ENCODE measurements around the gene OBP2B.
"Not testable (repeated sequence)": the region's sequence is repeated elsewhere in the genome, so short reads cannot be mapped to it uniquely, and the experiment has no call there.

OBP2B gene, protein sequence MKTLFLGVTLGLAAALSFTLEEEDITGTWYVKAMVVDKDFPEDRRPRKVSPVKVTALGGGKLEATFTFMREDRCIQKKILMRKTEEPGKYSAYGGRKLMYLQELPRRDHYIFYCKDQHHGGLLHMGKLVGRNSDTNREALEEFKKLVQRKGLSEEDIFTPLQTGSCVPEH

DNA sequence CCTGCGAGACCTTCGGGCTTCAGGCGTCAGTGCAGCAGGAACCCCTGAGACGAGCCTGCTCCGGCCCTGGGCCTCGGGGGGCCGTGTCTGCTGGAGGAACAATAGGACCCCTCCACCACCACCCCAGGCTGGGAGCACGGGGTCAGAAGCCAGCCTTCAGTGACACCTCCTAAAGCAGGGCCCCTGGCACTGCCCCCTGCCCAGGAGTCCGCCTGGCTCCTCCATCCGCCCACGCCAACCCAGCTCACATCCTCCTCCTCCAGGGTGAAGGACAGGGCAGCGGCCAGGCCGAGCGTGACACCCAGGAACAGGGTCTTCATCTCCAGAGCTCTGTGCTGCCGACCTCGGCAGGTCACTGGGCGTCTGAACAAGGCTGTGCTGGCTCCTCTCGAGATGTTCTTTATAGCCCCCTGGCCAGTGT is at the start of gene OBP2B:
OBP2B (minus strand) TSS at position 371 of the 421 bp plus-strand sequence; CDS start at position 320, 51 bp downstream.
- not testable (repeated sequence) for H3K27ac ChIP-seq

DNA sequence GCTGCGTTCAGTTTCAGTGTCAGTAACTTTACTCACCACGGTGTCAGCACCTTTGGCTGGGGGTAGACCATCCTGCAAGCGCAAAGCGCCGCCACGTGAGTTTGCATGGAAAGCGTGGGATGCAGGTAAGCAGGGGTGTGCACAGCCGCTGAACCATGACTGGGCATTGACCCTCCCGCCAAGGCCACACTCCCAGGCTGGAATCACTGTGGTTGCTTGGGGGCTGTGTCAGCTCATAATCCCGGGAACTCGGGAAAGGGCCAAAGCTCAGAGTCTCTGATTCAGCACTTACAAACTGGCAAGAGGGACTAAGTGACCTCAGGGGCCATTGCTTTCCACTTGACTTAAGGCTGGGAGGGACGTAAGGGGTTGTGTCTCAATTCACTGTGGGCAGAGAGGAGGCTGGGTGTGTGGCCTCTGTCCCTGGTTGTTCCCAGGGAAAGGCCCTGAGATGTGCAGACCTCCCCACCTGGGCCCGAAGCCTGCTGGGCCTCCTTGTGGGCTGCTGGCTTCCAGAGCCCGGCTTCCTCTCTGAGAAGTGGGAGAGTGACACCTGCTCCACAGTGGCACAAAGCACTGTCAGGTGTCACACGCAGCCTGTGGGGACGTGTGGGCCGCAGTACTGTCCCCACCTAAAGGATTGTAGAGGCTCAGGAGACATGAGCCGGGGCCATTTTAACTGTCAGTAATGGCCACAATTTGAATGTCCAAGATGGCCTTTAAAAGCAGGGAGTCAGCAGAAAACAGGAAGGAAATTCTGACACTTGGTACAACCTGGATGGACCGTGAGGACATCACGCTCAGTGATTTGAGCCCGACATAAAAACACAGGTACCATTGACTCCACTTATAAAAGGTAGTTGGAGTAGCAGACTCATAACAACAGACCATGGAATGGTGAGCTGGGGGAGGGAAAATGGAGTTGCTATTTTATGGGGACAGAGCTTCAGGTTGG is 49.3 kb upstream of the OBP2B start:
- no peak for TF ChIP-seq ZFX (IDR thresholded peaks at IDR 0.05)
- TF ChIP-seq, protein P1, sequence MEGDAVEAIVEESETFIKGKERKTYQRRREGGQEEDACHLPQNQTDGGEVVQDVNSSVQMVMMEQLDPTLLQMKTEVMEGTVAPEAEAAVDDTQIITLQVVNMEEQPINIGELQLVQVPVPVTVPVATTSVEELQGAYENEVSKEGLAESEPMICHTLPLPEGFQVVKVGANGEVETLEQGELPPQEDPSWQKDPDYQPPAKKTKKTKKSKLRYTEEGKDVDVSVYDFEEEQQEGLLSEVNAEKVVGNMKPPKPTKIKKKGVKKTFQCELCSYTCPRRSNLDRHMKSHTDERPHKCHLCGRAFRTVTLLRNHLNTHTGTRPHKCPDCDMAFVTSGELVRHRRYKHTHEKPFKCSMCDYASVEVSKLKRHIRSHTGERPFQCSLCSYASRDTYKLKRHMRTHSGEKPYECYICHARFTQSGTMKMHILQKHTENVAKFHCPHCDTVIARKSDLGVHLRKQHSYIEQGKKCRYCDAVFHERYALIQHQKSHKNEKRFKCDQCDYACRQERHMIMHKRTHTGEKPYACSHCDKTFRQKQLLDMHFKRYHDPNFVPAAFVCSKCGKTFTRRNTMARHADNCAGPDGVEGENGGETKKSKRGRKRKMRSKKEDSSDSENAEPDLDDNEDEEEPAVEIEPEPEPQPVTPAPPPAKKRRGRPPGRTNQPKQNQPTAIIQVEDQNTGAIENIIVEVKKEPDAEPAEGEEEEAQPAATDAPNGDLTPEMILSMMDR (conservative IDR thresholded peaks at IDR 0.05) = no peak
- no peak overlapping the region for H3K27ac ChIP-seq

DNA sequence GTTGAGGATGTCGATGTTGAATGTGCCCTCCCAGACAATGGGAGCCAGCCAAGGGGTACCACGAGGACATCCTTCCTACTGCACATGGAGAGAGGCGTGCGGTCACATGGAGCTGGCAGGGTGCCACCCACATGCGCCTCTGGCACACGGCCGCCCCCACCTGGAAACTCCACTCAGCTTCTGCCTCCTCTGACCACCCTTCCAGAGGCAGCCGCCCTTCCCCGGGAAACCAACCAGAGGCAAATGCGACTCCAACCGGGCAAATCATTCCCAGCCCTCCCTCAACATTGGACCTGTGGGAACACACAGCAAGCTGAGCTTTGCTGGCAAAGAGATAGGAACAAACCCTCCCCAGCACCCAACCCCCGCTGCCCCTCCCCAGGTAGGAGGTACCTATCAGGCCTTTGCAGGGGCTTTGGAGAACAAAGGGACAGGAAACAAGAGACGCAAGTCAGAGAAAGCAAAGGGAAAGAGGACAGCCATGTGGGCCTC is 48.5 kb upstream of the OBP2B start:
- TF ChIP-seq ZFX (IDR thresholded peaks at IDR 0.05) = no peak
- TF ChIP-seq, protein P1 (conservative IDR thresholded peaks at IDR 0.05) = no peak
- H3K27ac ChIP-seq = no peak overlapping the region

DNA sequence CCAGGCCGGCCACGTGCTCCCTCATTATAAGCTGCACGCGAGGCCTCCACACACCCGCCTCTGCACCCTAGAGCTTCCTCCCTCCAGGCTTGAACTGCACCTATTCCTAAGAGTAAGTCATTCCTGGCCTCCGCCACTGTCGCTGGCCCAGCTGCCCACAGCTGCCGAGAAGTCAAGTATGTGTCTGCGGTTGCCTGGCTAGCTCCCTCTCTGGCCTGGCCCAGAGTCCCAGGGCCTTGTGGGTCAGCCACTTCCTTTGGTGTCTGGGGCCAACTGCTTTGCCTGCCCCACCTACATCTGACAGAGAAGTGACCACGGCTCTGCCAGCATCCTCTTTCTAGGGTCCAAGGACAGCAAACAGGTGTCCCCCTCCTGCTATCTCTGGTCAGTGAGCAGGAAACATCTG is 47.6 kb upstream of the OBP2B start:
- TF ChIP-seq, protein P1 (conservative IDR thresholded peaks at IDR 0.05) = no peak
- TF ChIP-seq ZFX (IDR thresholded peaks at IDR 0.05) = no peak
- H3K27ac ChIP-seq = no peak overlapping the region

DNA sequence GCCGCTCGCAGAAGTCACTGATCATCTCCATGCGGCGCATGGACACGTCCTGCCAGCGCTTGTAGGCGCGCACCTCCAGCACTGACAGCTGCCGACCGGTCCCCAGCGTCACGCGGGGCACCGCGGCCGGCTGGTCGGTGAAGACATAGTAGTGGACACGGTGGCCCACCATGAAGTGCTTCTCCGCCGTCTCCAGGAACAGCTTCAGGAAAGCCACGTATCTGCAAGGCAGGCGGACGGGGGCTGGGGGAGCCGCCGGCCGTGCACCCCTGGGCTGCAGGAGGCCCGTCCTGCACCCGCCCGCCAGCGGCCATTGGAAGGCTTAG is 47.0 kb upstream of the OBP2B start:
- no peak for TF ChIP-seq ZFX (IDR thresholded peaks at IDR 0.05)
- TF ChIP-seq, protein P1 (conservative IDR thresholded peaks at IDR 0.05) = no peak
- no peak overlapping the region for H3K27ac ChIP-seq

DNA sequence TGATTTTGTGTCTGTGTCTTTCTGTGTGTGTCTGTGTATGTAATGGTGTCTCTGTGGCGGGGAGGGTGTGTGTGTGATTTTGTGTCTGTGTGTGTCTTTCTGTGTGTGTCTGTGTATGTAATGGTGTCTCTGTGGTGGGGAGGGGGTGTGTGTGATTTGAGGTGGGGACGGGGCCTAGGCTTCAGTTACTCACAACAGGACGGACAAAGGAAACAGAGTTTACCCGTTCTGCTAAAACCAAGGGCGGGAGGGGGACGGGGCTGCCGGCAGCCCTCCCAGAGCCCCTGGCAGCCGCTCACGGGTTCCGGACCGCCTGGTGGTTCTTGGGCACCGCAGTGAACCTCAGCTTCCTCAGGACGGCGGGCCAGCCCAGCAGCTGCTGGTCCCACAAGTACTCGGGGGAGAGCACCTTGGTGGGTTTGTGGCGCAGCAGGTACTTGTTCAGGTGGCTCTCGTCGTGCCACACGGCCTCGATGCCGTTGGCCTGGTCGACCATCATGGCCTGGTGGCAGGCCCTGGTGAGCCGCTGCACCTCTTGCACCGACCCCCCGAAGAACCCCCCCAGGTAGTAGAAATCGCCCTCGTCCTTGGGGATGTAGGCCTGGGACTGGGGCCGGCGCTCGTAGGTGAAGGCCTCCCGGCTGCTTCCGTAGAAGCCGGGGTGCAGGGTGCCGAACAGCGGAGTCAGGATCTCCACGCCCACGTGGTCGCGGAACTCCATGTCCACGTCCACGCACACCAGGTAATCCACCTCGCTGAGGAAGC is 46.5 kb upstream of the OBP2B start:
- no peak for TF ChIP-seq ZFX (IDR thresholded peaks at IDR 0.05)
- TF ChIP-seq, protein P1 (conservative IDR thresholded peaks at IDR 0.05) = no peak
- H3K27ac ChIP-seq = no peak overlapping the region

DNA sequence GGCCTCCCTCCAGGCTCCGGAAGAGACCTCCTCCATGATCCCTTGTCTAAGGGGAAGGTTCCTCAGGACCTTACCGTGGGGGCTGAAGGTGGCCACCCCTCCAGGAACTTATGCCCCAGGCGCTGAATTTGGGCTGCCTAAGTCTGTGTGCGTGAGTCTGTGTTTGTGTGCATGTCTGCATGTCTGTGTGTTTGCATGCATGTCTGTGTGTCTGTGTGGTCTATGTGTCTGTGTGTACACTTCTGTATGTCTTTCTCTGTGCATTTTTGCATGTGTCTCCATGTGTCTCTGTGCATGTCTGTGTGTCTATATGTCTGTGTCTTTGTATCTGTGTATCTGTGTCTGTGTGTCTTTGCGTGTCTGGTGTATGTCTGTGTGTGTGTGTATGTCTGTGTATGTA is 45.4 kb upstream of the OBP2B start:
- TF ChIP-seq ZFX (IDR thresholded peaks at IDR 0.05) = no peak
- H3K27ac ChIP-seq = no peak overlapping the region

DNA sequence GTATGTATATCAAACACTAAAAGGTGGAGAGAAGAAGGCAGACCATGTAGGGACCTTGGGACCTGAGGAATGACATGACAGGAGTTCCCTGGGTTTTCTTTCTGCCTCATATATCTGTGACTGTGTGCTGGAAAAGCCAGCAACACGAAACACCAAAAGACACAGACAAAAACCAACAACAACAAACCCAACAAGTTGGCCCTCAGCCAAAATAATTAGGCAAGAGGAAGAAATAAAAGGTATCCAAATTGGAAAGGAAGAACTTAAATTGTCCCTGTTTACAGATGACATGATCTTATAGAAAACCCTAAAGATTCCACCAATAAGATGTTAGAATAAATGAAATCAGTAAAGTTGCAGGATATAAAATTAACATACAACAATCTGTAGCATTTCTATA is 44.2 kb upstream of the OBP2B start:
- TF ChIP-seq, protein P1 (conservative IDR thresholded peaks at IDR 0.05) = no peak
- TF ChIP-seq ZFX (IDR thresholded peaks at IDR 0.05) = no peak
- H3K27ac ChIP-seq = no peak overlapping the region

All from C4-2B (cell line).